Frontal cortex (tissue), 4 donors: ENCODE results near the gene HEXB. TPM values are rescaled to one million over a fixed set of nuclear protein-coding genes. Genes with fewer than 3 reads are reported as not detected.
"Not testable (repeated sequence)": the region's sequence is repeated elsewhere in the genome, so short reads cannot be mapped to it uniquely, and the experiment has no call there.

ENCODE experiments used
- DNase-seq, 2 donors: peaks; one replicate each; pipeline ENCODE4 v3.0.0; 2012; ENCODE audit warnings: low spot score in 2 of 2
- FAIRE-seq: peaks from 2 replicates; lab custom pipeline; 2012; peaks lifted over from hg19 to GRCh38; lab: Jason Lieb, UNC
- total RNA-seq: library from RNA; depleted of rRNA; stranded (reverse); fragments of >200 nt; gene quantifications from one replicate; pipeline ENCODE4 v1.2.3, GENCODE V29; 2014
- donor health status: control.
- donor health status: control.
- donor health status: control.

Gene HEXB
- total RNA-seq, 1 donor from 2014 or later: 29.8 TPM

GRCh38 chr5:74655716-74656115, 29.3 kb upstream of the HEXB start:
- no peak for DNase-seq
- FAIRE-seq: no peak

GRCh38 chr5:74657165-74657564, 27.9 kb upstream of the HEXB start:
- no peak for DNase-seq
- no peak for FAIRE-seq

GRCh38 chr5:74659172-74659571, 25.9 kb upstream of the HEXB start:
- FAIRE-seq (no peak), DNase-seq (no peak)

GRCh38 chr5:74660140-74660539, 24.9 kb upstream of the HEXB start:
- DNase-seq (no peak), FAIRE-seq (no peak)

GRCh38 chr5:74660873-74661272, 24.2 kb upstream of the HEXB start:
- DNase-seq (no peak), FAIRE-seq (no peak)

- DNase-seq (no peak), FAIRE-seq (no peak)
Observed at GRCh38 chr5:74664551-74664950, 20.5 kb upstream of the HEXB start.

- no peak for FAIRE-seq
- no peak for DNase-seq
Observed at GRCh38 chr5:74665273-74665672, 19.8 kb upstream of the HEXB start.

GRCh38 chr5:74665816-74666215, 19.2 kb upstream of the HEXB start:
- DNase-seq (no peak), FAIRE-seq (no peak)

- FAIRE-seq (no peak), DNase-seq (no peak)
Observed at GRCh38 chr5:74667396-74667795, 17.6 kb upstream of the HEXB start.

- FAIRE-seq: no peak
- DNase-seq: no peak
Observed at GRCh38 chr5:74669821-74670220, 15.2 kb upstream of the HEXB start.

GRCh38 chr5:74670396-74671038, 14.5 kb upstream of the HEXB start:
- FAIRE-seq (no peak), DNase-seq (no peak)

GRCh38 chr5:74672215-74672877, 12.7 kb upstream of the HEXB start:
- DNase-seq (no peak), FAIRE-seq (no peak)

- no peak for DNase-seq
- peak; percentile 49 for FAIRE-seq
Observed at GRCh38 chr5:74673011-74673790, 11.8 kb upstream of the HEXB start.

GRCh38 chr5:74676466-74676865, 8.6 kb upstream of the HEXB start:
- FAIRE-seq, DNase-seq: not testable (repeated sequence)

GRCh38 chr5:74678123-74678522, 6.9 kb upstream of the HEXB start:
- FAIRE-seq, DNase-seq: not testable (repeated sequence)

- not testable (repeated sequence) for FAIRE-seq, DNase-seq
Observed at GRCh38 chr5:74679300-74679699, 5.7 kb upstream of the HEXB start.

GRCh38 chr5:74679966-74680365, 5.1 kb upstream of the HEXB start:
- DNase-seq (no peak), FAIRE-seq (no peak)

GRCh38 chr5:74685979-74686631, 1.1 kb downstream of the HEXB start:
- no peak for FAIRE-seq
- no peak for DNase-seq

- no peak for FAIRE-seq
- no peak for DNase-seq
Observed at GRCh38 chr5:74686962-74687751, 2.1 kb downstream of the HEXB start.

GRCh38 chr5:74693191-74693590, 8.2 kb downstream of the HEXB start:
- FAIRE-seq: no peak
- DNase-seq: no peak
